Karpas-422 (cell line): ENCODE measurements around the gene OR10A5. TPM values are rescaled to one million over a fixed set of nuclear protein-coding genes. Genes with fewer than 3 reads are reported as not detected.

Experiments used
- DNase-seq: peaks from one replicate; pipeline ENCODE4 v3.0.0-alpha.2; 2015
- H2AFZ ChIP-seq: fragments of 200-600 bp; sonication (generic); 2 replicates; pipeline ENCODE4 v1.6.1; 2014; ENCODE audit warnings: antibody characterized with exemption, low read length, mixed read lengths
- H3K27ac ChIP-seq: fragments of 200-600 bp; sonication (generic); 2 replicates; pipeline ENCODE4 v1.5.1; 2014; ENCODE audit warnings: mild to moderate bottlenecking, low read length, moderate library complexity
- H3K27me3 ChIP-seq: fragments of 200-600 bp; sonication (generic); 2 replicates; pipeline ENCODE4 v1.6.1; 2014; ENCODE audit warnings: low read length, mixed read lengths
- H3K36me3 ChIP-seq: fragments of 200-600 bp; sonication (generic); 2 replicates; pipeline ENCODE4 v1.6.1; 2014; ENCODE audit warnings: low read length, mixed read lengths; ENCODE audit not compliant: insufficient read depth
- H3K4me1 ChIP-seq: fragments of 200-600 bp; sonication (generic); 2 replicates; pipeline ENCODE4 v1.6.1; 2014; ENCODE audit warnings: mild to moderate bottlenecking, low read length, mixed read lengths
- H3K4me2 ChIP-seq: fragments of 200-600 bp; sonication (generic); 2 replicates; pipeline ENCODE4 v1.6.1; 2014; ENCODE audit warnings: low read length, low read depth, mild to moderate bottlenecking; ENCODE audit not compliant: poor library complexity, severe bottlenecking
- H3K4me3 ChIP-seq: fragments of 200-600 bp; sonication (generic); 2 replicates; pipeline ENCODE4 v1.5.1; 2014; ENCODE audit warnings: mild to moderate bottlenecking, antibody characterized with exemption, low read length, mixed read lengths
- H3K79me2 ChIP-seq: fragments of 200-600 bp; sonication (generic); 2 replicates; pipeline ENCODE4 v1.6.1; 2014; ENCODE audit warnings: mild to moderate bottlenecking, low read length, mixed read lengths
- H3K9ac ChIP-seq: fragments of 200-600 bp; sonication (generic); 2 replicates; pipeline ENCODE4 v1.6.0; 2014; ENCODE audit warnings: low read length
- H3K9me2 ChIP-seq: fragments of 200-600 bp; sonication (generic), shearing (Covaris generic); replicated peaks from 2 replicates; pipeline ENCODE4 v1.6.0; 2014; ENCODE audit warnings: mild to moderate bottlenecking, low read length, moderate library complexity; ENCODE audit not compliant: insufficient read depth
- H3K9me3 ChIP-seq: fragments of 300-700, 200-600 bp; sonication (generic); 2 replicates; pipeline ENCODE4 v1.6.1; 2014; ENCODE audit warnings: low read length, mixed read lengths
- H4K20me1 ChIP-seq: fragments of 200-600 bp; sonication (generic); 2 replicates; pipeline ENCODE4 v1.6.1; 2014; ENCODE audit warnings: mild to moderate bottlenecking, antibody characterized with exemption, low read length, low read depth; ENCODE audit not compliant: insufficient read depth
- total RNA-seq: library from RNA; depleted of rRNA; stranded (reverse); fragments of >200 nt; shearing (Covaris generic); gene quantifications from 2 replicates; pipeline ENCODE4 v1.2.3, GENCODE V29; 2014; ENCODE audit warnings: low replicate concordance

OR10A5 gene
- total RNA-seq, 1 experiment from 2014 or later = not detected

GRCh38 chr11:6855971-6856541, 10.6 kb downstream of the OR10A5 start:
- Histone ChIP-seq H3K27ac (no peak overlapping the region), H3K9ac (no peak overlapping the region), H3K9me2 (no peaks in the 10 kb centered on the region), H4K20me1 (no peaks in the 10 kb centered on the region), H3K36me3 (no peaks in the 10 kb centered on the region), H3K4me2 (no peak overlapping the region), H3K9me3 (no peaks in the 10 kb centered on the region), H3K4me3 (no peak overlapping the region), H2AFZ (no peak overlapping the region), H3K27me3 (no peaks in the 10 kb centered on the region), H3K4me1 (no peaks in the 10 kb centered on the region), H3K79me2 (no peaks in the 10 kb centered on the region)
- DNase-seq = no peak

GRCh38 chr11:6856871-6857270, 11.4 kb downstream of the OR10A5 start:
- no peak overlapping the region for H3K4me3 ChIP-seq
- no peak overlapping the region for H2AFZ ChIP-seq
- H3K79me2 ChIP-seq = no peaks in the 10 kb centered on the region
- no peak overlapping the region for H3K4me2 ChIP-seq
- H3K36me3 ChIP-seq = no peaks in the 10 kb centered on the region
- H3K4me1 ChIP-seq = no peaks in the 10 kb centered on the region
- DNase-seq = no peak
- no peaks in the 10 kb centered on the region for H3K9me3 ChIP-seq
- no peak overlapping the region for H3K9ac ChIP-seq
- no peaks in the 10 kb centered on the region for H3K9me2 ChIP-seq
- no peaks in the 10 kb centered on the region for H3K27me3 ChIP-seq
- no peak overlapping the region for H3K27ac ChIP-seq
- H4K20me1 ChIP-seq = no peaks in the 10 kb centered on the region

- H3K36me3 ChIP-seq = no peaks in the 10 kb centered on the region
- H3K79me2 ChIP-seq = no peaks in the 10 kb centered on the region
- H3K27ac ChIP-seq = no peak within 1 kb of the TSS
- no peak for DNase-seq
- H3K4me3 ChIP-seq = no peak within 1 kb of the TSS
- no peak within 1 kb of the TSS for H3K9ac ChIP-seq
- H4K20me1 ChIP-seq = no peaks in the 10 kb centered on the region
- H2AFZ ChIP-seq = no peak within 1 kb of the TSS
- no peaks in the 10 kb centered on the region for H3K27me3 ChIP-seq
- H3K9me2 ChIP-seq = no peaks in the 10 kb centered on the region
- H3K4me2 ChIP-seq = no peak within 1 kb of the TSS
- H3K9me3 ChIP-seq = no peaks in the 10 kb centered on the region
- H3K4me1 ChIP-seq = no peaks in the 10 kb centered on the region
These were observed 17.5 kb downstream of the OR10A5 start, which contains the start of gene OR10A2 for GRCh38 chr11:6862961-6863360. Gene OR10A2, plus strand, starts transcription at chr11:6863057. Its CDS starts 6,698 bp downstream, at chr11:6869755.

- Histone ChIP-seq H3K36me3 (no peaks in the 10 kb centered on the region), H2AFZ (no peak overlapping the region), H3K9me2 (no peaks in the 10 kb centered on the region), H3K27ac (no peak overlapping the region), H3K4me1 (no peaks in the 10 kb centered on the region), H3K79me2 (no peaks in the 10 kb centered on the region), H3K9me3 (no peaks in the 10 kb centered on the region), H3K9ac (no peak overlapping the region), H3K4me2 (no peak overlapping the region), H3K27me3 (no peaks in the 10 kb centered on the region), H3K4me3 (no peak overlapping the region), H4K20me1 (no peaks in the 10 kb centered on the region)
- DNase-seq = no peak
These were observed 19.0 kb downstream of the OR10A5 start for GRCh38 chr11:6864438-6864837.

GRCh38 chr11:6871278-6871677, 25.8 kb downstream of the OR10A5 start:
- no peak for DNase-seq
- Histone ChIP-seq H3K9me2 (no peaks in the 10 kb centered on the region), H3K27me3 (no peaks in the 10 kb centered on the region), H2AFZ (no peak overlapping the region), H4K20me1 (no peaks in the 10 kb centered on the region), H3K36me3 (no peaks in the 10 kb centered on the region), H3K4me3 (no peak overlapping the region), H3K9ac (no peak overlapping the region), H3K4me1 (no peaks in the 10 kb centered on the region; the same call in 1 of the 2 replicates), H3K27ac (no peak overlapping the region), H3K79me2 (no peaks in the 10 kb centered on the region), H3K9me3 (no peaks in the 10 kb centered on the region), H3K4me2 (no peak overlapping the region)

- no peaks in the 10 kb centered on the region for H3K79me2 ChIP-seq
- no peaks in the 10 kb centered on the region; the same call in 1 of the 2 replicates for H3K4me1 ChIP-seq
- no peak overlapping the region for H2AFZ ChIP-seq
- H4K20me1 ChIP-seq = no peaks in the 10 kb centered on the region
- H3K4me2 ChIP-seq = no peak overlapping the region
- H3K27ac ChIP-seq = no peak overlapping the region
- no peak overlapping the region for H3K4me3 ChIP-seq
- H3K9me3 ChIP-seq = no peaks in the 10 kb centered on the region
- H3K9ac ChIP-seq = no peak overlapping the region
- H3K9me2 ChIP-seq = no peaks in the 10 kb centered on the region
- DNase-seq = no peak
- H3K27me3 ChIP-seq = no peaks in the 10 kb centered on the region
- H3K36me3 ChIP-seq = no peaks in the 10 kb centered on the region
These were observed 30.3 kb downstream of the OR10A5 start for GRCh38 chr11:6875761-6876160.

- Histone ChIP-seq H3K79me2 (no peaks in the 10 kb centered on the region), H3K36me3 (no peaks in the 10 kb centered on the region), H3K9me2 (no peaks in the 10 kb centered on the region), H3K9ac (no peak within 1 kb of the TSS), H4K20me1 (no peaks in the 10 kb centered on the region), H3K9me3 (no peaks in the 10 kb centered on the region), H2AFZ (no peak within 1 kb of the TSS), H3K27me3 (no peaks in the 10 kb centered on the region), H3K4me2 (no peak within 1 kb of the TSS), H3K4me1 (no peaks in the 10 kb centered on the region; the same call in 1 of the 2 replicates), H3K27ac (no peak within 1 kb of the TSS), H3K4me3 (no peak within 1 kb of the TSS)
- DNase-seq = no peak
These were observed 30.8 kb downstream of the OR10A5 start, which contains the start of gene OR10A4 for GRCh38 chr11:6876325-6876724. Gene OR10A4, plus strand, starts transcription at chr11:6876625. Its CDS starts 23 bp downstream, at chr11:6876648.

- H3K4me1 ChIP-seq = no peaks in the 10 kb centered on the region; the same call in 1 of the 2 replicates
- no peak overlapping the region for H2AFZ ChIP-seq
- no peak overlapping the region for H3K27ac ChIP-seq
- H4K20me1 ChIP-seq = no peaks in the 10 kb centered on the region
- H3K27me3 ChIP-seq = no peaks in the 10 kb centered on the region
- no peak for DNase-seq
- H3K79me2 ChIP-seq = no peaks in the 10 kb centered on the region
- no peaks in the 10 kb centered on the region for H3K9me3 ChIP-seq
- no peaks in the 10 kb centered on the region for H3K9me2 ChIP-seq
- H3K9ac ChIP-seq = no peak overlapping the region
- no peak overlapping the region for H3K4me3 ChIP-seq
- H3K4me2 ChIP-seq = no peak overlapping the region
- H3K36me3 ChIP-seq = no peaks in the 10 kb centered on the region
These were observed 31.4 kb downstream of the OR10A5 start for GRCh38 chr11:6876914-6877313.
